ENCODE measurements around the gene OLFM1.

Gene OLFM1

DNA sequence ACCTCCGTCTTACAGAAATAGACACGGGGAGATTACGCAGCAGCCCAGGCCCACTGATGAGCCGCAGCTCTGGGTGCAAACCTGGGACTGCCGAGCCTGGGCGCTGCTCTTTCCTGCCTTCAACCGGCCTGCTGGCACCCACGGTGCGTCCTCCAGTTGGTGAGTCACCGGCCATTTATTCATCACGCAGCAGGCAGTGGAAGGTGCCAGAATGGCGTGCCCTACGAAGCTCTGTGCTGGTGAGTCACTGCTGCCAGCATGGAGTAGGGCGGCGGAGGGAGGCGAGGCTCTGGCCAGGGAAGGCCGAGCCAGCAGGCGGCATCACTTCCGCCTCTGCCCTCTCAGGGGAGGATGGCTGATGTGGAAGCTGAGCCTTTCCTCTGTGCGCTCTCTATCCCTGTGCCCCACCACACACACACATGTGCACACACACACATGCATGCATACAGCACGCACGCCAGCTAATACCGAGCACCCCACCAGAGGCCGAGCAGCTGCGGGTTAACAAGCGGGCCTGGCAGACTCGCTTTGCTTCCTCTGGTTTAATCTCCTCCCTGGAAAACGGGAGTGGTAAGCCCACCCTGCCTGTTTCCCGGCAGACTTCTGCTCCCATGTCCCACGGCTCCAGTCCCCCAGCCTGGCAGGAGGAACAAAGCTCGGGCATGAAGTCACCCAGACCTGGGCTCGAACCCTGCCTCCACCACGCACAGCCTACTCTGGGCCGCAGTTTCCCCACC is 39.2 kb downstream of the OLFM1 start:
- H3K27ac ChIP-seq (ENCODE audit: low read length): no peak overlapping the region
- H3K4me3 ChIP-seq (ENCODE audit: low read depth in 1 of 2, low read length in 2 of 2): no peak overlapping the region
- no peak for ATAC-seq (ENCODE audit: insufficient read depth, low read depth)
- H3K9me3 ChIP-seq (ENCODE audit: insufficient read depth, low read length, severe bottlenecking): no peaks in the 10 kb centered on the region
- H3K4me2 ChIP-seq (ENCODE audit: insufficient read depth, low read length): no peak overlapping the region
- no peak overlapping the region for H3K9ac ChIP-seq (ENCODE audit: low read depth, low read length)
- H3K27me3 ChIP-seq (ENCODE audit: insufficient read depth, low read length, poor library complexity): no peaks in the 10 kb centered on the region
- TF ChIP-seq, protein P1, sequence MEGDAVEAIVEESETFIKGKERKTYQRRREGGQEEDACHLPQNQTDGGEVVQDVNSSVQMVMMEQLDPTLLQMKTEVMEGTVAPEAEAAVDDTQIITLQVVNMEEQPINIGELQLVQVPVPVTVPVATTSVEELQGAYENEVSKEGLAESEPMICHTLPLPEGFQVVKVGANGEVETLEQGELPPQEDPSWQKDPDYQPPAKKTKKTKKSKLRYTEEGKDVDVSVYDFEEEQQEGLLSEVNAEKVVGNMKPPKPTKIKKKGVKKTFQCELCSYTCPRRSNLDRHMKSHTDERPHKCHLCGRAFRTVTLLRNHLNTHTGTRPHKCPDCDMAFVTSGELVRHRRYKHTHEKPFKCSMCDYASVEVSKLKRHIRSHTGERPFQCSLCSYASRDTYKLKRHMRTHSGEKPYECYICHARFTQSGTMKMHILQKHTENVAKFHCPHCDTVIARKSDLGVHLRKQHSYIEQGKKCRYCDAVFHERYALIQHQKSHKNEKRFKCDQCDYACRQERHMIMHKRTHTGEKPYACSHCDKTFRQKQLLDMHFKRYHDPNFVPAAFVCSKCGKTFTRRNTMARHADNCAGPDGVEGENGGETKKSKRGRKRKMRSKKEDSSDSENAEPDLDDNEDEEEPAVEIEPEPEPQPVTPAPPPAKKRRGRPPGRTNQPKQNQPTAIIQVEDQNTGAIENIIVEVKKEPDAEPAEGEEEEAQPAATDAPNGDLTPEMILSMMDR (IDR thresholded peaks at IDR 0.05; ENCODE audit: borderline replicate concordance, extremely low read depth, low read length, poor library complexity, severe bottlenecking): no peak
- TF ChIP-seq EZH2 (IDR thresholded peaks at IDR 0.05; ENCODE audit: borderline replicate concordance, low read depth, low read length, severe bottlenecking): no peak
- no peaks in the 10 kb centered on the region for H3K79me2 ChIP-seq (ENCODE audit: insufficient read depth, low read length)
- no peaks in the 10 kb centered on the region for H4K20me1 ChIP-seq (ENCODE audit: insufficient read depth, low read length)
- H3K36me3 ChIP-seq (ENCODE audit: insufficient read depth, low read length): no peaks in the 10 kb centered on the region
- DNase-seq: no peak
- no peaks in the 10 kb centered on the region for H3K4me1 ChIP-seq (ENCODE audit: insufficient read depth, low read length)
- no peak overlapping the region for H2AFZ ChIP-seq (ENCODE audit: low read depth, low read length)

DNA sequence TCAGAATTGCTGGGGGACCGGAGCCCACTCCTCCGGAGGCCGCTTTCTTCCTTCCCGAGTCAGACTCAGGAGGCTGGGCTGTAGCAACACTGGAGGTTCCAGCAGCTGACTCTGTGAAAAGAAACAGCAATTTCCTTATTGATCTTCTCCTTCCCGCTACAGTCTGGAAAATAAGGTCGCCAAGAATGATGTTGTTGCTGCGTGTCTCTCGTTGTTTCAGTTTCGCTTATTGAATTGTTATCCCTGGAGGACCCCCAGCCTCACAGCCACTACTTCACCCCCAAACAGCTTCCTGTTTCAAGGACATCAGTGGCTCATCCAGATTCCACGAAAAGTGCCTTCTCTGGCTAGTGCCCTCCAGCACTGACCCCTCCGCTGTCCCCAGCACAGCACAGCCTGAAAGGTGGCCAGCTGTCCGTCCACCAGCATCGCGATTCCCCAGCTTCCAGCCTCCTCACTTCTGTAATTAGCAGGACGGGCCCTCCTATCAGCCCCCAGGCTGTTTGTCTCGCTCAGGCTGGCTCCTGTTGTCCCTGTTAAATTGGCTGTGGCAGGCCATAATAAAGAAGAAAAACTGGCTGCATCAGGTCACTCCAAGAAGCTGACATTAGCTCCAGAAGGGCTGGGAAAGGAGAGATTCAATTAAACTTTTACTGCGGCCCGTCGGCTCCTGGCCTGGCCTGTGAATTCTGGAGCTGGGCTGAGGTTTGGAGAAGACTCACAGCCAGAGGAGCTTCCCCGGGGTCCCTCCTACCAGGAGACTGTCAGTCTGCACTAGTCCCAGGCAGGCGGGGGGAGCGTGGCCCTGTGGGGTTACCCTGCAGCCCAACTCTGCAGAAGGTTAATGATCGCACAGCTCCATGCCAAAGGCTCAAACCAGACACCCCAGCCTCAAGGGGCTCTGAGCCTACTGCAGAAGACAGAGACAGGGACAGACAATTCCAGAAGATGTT is 40.5 kb downstream of the OLFM1 start:
- DNase-seq (no peak), ATAC-seq (ENCODE audit: insufficient read depth, low read depth) (no peak)
- Histone ChIP-seq H3K9ac (ENCODE audit: low read depth, low read length) (no peak overlapping the region), H3K27ac (ENCODE audit: low read length) (no peak overlapping the region), H3K79me2 (ENCODE audit: insufficient read depth, low read length) (no peaks in the 10 kb centered on the region), H3K36me3 (ENCODE audit: insufficient read depth, low read length) (no peaks in the 10 kb centered on the region), H3K4me3 (ENCODE audit: low read depth in 1 of 2, low read length in 2 of 2) (no peak overlapping the region), H3K9me3 (ENCODE audit: insufficient read depth, low read length, severe bottlenecking) (no peaks in the 10 kb centered on the region), H2AFZ (ENCODE audit: low read depth, low read length) (no peak overlapping the region), H4K20me1 (ENCODE audit: insufficient read depth, low read length) (no peaks in the 10 kb centered on the region), H3K4me2 (ENCODE audit: insufficient read depth, low read length) (no peak overlapping the region), H3K4me1 (ENCODE audit: insufficient read depth, low read length) (no peaks in the 10 kb centered on the region), H3K27me3 (ENCODE audit: insufficient read depth, low read length, poor library complexity) (no peaks in the 10 kb centered on the region)
- TF ChIP-seq EZH2 (IDR thresholded peaks at IDR 0.05; ENCODE audit: borderline replicate concordance, low read depth, low read length, severe bottlenecking): no peak

DNA sequence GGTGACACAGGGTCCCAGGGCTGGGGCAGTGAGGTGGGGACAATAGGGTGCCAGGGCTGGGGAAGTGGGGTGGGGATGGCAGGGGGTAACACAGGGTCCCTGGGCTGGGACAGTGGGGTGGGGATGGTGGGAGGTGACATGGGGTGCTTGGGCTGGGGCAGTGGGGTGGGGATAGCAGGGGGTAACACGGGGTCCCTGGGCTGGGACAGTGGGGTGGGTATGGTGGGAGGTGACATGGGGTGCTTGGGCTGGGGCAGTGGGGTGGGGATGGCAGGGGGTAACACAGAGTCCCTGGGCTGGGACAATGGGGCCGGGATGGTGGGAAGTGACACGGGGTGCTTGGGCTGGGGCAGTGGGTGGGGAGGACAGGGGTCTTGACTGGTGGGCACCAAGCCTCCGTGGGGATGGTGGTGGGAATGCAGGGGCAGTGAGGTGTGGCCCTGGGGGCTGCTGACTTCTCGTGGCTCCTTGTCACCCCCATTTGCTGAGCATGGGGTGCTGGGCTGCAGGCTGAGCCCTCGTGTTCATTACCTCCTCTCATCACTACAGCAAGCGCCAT is 41.7 kb downstream of the OLFM1 start:
- Histone ChIP-seq H3K27me3 (ENCODE audit: insufficient read depth, low read length, poor library complexity) (no peaks in the 10 kb centered on the region), H3K9ac (ENCODE audit: low read depth, low read length) (no peak overlapping the region), H4K20me1 (ENCODE audit: insufficient read depth, low read length) (no peaks in the 10 kb centered on the region), H2AFZ (ENCODE audit: low read depth, low read length) (no peak overlapping the region), H3K4me2 (ENCODE audit: insufficient read depth, low read length) (no peak overlapping the region), H3K27ac (ENCODE audit: low read length) (no peak overlapping the region), H3K79me2 (ENCODE audit: insufficient read depth, low read length) (no peaks in the 10 kb centered on the region), H3K4me1 (ENCODE audit: insufficient read depth, low read length) (no peaks in the 10 kb centered on the region), H3K4me3 (ENCODE audit: low read depth in 1 of 2, low read length in 2 of 2) (no peak overlapping the region), H3K9me3 (ENCODE audit: insufficient read depth, low read length, severe bottlenecking) (no peaks in the 10 kb centered on the region), H3K36me3 (ENCODE audit: insufficient read depth, low read length) (no peaks in the 10 kb centered on the region)
- no peak for DNase-seq
- TF ChIP-seq EZH2 (IDR thresholded peaks at IDR 0.05; ENCODE audit: borderline replicate concordance, low read depth, low read length, severe bottlenecking): no peak
- TF ChIP-seq, protein P1 (IDR thresholded peaks at IDR 0.05; ENCODE audit: borderline replicate concordance, extremely low read depth, low read length, poor library complexity, severe bottlenecking): no peak
- ATAC-seq (ENCODE audit: insufficient read depth, low read depth): no peak

Measured in DND-41 (cell line).